ENCODE results near the gene CALCR. TPM values are rescaled to one million over a fixed set of nuclear protein-coding genes. Genes with fewer than 3 reads are reported as not detected.
"Not testable (repeated sequence)": the region's sequence is repeated elsewhere in the genome, so short reads cannot be mapped to it uniquely, and the experiment has no call there.

Gene CALCR
- total RNA-seq: not detected

DNA sequence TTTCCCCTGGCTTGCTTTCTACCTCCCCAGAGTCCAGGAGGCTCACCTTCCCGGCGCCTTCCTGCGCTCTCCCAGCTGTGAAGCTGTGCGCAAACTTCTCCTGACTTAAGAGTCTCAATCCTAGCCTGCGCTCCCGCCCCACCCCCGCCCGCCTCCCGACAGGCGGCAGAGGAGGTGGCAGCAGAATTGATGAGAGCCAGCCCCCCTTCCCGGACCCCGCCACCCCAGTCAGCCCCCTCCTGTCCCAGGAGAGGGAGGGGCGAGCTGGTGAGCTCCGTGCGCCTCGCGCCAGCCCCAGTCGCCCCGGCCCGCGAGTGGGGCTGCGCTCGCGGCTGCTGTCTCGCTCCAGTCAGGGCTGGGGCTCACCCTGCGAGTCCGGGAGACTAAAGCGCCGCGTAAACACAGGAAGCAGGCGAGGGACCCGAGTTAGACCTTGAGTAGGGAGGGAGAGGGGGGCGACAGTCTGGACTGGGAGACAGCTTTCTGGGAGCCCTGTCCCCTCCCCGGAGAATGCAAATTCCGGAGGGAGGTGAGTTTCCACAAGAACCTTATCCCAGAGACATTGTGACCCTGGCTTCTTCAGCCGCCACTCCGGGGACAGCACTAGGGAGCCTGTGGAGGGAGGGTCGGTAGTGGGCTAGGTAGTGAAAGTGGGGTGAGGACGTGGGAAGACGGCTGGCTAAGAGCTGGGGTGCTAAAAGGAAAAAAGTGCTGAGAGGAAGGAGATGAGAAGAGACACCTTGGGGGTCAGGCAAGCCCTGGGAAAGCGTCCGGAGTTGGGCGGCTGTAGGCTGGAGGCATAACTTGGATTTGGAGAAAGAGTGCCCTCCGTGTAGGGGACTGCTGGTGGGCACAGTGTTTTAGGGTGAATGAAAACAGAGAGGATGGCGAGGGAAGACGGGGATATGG is at the start of gene CALCR:
Gene CALCR, minus strand, starts transcription at position 79 of the 909 bp plus-strand sequence. CDS start 87,743 bp downstream, outside the sequence.
- Mint-ChIP-seq H3K4me1 (ENCODE audit: low read depth) (no peaks in the 10 kb centered on the region), H3K9me3 (no peaks in the 10 kb centered on the region), H3K27me3 (ENCODE audit: low read depth) (peaks cover 31% of the 10 kb centered on the region), H3K36me3 (ENCODE audit: insufficient read depth) (no peaks in the 10 kb centered on the region), H3K4me3 (no peak within 1 kb of the TSS)
- DNase-seq: no peak
- ATAC-seq: peak in 1 of 2 donors; percentile 30

DNA sequence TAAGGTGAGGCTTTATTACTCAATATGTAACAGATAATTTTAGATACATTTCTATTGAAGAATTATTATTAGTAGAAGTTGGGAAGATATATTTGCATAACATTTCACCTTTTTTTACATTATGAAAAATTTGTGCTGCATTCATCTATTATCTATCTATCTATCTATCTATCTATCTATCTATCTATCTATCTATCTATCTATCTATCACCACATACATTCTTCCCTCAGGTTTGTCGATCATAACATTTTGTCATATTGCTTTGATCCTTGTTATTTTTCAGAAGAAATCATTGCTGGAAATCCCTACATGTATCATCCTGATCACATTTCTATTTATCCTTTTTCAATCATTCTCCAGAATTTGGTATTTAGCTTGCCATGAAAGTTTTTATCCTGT is 49.3 kb upstream of the CALCR start:
- no peaks in the 10 kb centered on the region for H3K36me3 Mint-ChIP-seq (ENCODE audit: insufficient read depth)
- no peak overlapping the region for H3K4me3 Mint-ChIP-seq
- H3K4me1 Mint-ChIP-seq (ENCODE audit: low read depth): no peaks in the 10 kb centered on the region
- no peaks in the 10 kb centered on the region for H3K27me3 Mint-ChIP-seq (ENCODE audit: low read depth)
- DNase-seq (no peak), ATAC-seq (no peak)
- H3K9me3 Mint-ChIP-seq: no peaks in the 10 kb centered on the region

DNA sequence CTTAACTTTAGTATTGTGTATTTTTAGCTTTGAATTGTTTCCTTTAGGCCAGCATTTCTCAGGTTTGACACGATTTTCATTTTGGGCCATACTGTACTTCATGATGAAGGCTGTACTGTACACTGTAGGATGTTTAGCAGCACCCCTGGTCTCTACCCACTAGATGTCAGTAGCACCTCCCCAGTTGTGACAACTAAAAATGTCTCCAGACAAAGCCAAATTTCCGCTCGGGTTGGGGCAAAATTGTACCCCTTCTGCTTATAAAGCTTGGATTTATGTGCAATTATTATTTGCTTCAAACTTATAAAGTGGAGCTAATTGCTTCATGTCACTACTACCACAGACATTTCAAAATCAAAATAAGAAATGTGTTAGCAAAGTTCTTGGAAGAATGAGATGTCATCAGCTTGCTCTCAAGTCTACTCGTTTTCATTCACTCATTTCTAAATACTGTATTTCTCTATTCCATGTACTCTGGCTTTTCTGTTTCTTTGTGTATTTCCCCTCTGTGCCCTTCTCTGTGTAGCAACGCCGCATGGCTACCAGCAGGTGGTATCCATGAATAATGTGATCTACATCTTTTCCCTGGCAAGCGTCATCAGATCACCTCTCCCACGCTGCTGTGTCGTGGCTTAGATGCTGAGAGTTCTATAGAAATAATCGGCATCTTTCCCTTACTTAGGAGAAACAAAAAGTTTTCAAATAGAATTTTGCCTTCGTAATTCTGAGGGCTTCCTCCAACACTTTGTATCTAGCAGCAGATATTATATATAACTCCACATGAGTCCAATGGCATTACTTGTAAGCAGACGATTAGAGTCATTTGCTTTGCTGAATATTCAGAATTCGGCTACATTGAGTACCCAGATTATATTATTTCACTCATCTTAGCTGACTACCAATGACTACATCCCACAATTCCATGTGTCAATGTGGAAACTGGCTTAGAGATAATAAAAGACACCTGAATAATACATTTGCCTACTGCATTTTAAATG is 47.8 kb upstream of the CALCR start:
- Mint-ChIP-seq H3K4me1 (ENCODE audit: low read depth) (no peaks in the 10 kb centered on the region), H3K36me3 (ENCODE audit: insufficient read depth) (no peaks in the 10 kb centered on the region), H3K4me3 (no peak overlapping the region), H3K27me3 (ENCODE audit: low read depth) (no peaks in the 10 kb centered on the region), H3K9me3 (no peaks in the 10 kb centered on the region)
- no peak for ATAC-seq
- DNase-seq: no peak

DNA sequence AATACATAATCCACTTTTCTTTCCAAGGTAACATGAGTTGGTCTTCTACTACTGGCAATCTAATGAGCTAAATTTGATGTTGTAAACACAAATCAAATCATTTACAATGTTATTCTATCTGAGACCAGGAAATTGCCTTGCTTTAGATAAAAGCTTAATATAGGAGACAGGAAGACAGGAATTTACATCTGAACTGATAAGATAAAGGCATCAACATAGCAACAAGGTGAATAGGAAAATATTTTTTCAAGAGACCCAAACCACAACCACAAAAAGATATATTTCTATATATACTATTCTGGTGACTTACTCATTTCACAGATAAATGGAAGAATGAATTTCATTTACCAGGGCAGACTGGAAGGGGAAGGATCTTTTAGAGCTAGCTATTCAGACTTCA is 46.3 kb upstream of the CALCR start:
- no peaks in the 10 kb centered on the region for H3K9me3 Mint-ChIP-seq

DNA sequence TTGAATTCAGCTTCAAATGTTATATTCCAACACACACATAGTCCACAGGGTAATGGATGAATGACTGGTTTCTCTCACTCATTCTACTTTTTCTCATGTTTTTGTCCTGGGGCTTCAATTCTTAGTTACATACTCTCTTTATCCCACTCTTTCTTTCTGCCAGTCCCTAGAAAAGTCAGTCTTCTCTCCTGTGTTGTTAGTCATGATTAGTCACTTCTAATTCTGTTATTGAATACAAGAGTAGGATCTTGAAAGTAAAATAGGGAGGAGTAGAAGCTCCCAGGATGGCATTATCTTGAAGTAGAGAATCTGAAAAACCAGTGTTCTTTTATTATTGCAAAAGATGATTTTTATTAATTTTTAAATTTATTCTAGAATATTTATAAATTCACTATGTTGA is 45.5 kb upstream of the CALCR start:
- Mint-ChIP-seq H3K4me1 (ENCODE audit: low read depth) (no peaks in the 10 kb centered on the region), H3K9me3 (no peaks in the 10 kb centered on the region), H3K27me3 (ENCODE audit: low read depth) (no peaks in the 10 kb centered on the region), H3K4me3 (no peak overlapping the region), H3K36me3 (ENCODE audit: insufficient read depth) (no peaks in the 10 kb centered on the region)
- DNase-seq (no peak), ATAC-seq (no peak)

More for the DNA sequence above, 46.3 kb upstream of the CALCR start:
- no peak overlapping the region for H3K4me3 Mint-ChIP-seq
- DNase-seq: no peak
- no peaks in the 10 kb centered on the region for H3K27me3 Mint-ChIP-seq (ENCODE audit: low read depth)
- ATAC-seq: no peak
- H3K36me3 Mint-ChIP-seq (ENCODE audit: insufficient read depth): no peaks in the 10 kb centered on the region
- H3K4me1 Mint-ChIP-seq (ENCODE audit: low read depth): no peaks in the 10 kb centered on the region

DNA sequence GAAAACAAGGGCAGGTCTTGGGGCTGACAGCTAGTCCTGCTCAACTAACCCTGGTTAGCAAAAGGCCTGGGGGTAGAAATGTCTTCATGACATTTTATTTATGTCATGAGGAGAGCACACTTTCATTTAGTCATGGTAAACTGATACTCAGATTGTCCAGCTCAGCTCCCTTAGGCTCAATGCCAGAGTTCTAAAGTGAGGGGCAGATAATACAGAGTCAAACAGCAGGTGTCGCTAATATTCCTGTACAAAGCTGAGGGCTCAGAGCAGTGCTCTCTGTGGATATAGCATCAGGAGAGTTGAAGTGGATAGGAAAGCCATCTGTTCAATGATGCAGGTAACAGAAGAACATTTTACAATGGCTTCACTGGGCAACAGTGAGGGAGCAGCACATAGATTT is 26.8 kb upstream of the CALCR start:
- Mint-ChIP-seq H3K27me3 (ENCODE audit: low read depth) (no peaks in the 10 kb centered on the region), H3K4me3 (no peak overlapping the region), H3K9me3 (no peaks in the 10 kb centered on the region), H3K36me3 (ENCODE audit: insufficient read depth) (no peaks in the 10 kb centered on the region), H3K4me1 (ENCODE audit: low read depth) (no peaks in the 10 kb centered on the region)
- ATAC-seq (no peak), DNase-seq (no peak)

DNA sequence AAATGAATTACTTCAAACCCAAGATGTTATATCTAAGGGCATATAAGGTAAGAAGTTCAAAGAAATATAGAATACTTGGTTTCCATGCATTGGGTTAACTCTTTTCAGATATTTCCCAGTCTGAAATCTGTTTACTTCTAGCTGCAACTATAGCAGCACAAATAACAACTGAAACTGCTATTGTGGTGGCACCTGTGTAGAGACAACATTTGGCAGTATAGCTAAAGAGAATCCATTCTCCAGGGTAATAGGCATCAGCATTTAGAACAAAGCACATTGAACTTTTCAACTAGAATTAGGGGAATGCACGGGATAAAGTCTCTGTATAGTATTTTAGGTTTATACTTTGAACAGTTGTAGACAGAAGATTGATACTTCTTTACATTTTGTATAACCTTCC is 19.7 kb upstream of the CALCR start:
- H3K27me3 Mint-ChIP-seq (ENCODE audit: low read depth): peaks cover 2% of the 10 kb centered on the region
- H3K4me3 Mint-ChIP-seq: no peak overlapping the region
- H3K9me3 Mint-ChIP-seq: peaks cover 3% of the 10 kb centered on the region
- H3K4me1 Mint-ChIP-seq (ENCODE audit: low read depth): no peaks in the 10 kb centered on the region
- DNase-seq (no peak), ATAC-seq (no peak)
- H3K36me3 Mint-ChIP-seq (ENCODE audit: insufficient read depth): no peaks in the 10 kb centered on the region

DNA sequence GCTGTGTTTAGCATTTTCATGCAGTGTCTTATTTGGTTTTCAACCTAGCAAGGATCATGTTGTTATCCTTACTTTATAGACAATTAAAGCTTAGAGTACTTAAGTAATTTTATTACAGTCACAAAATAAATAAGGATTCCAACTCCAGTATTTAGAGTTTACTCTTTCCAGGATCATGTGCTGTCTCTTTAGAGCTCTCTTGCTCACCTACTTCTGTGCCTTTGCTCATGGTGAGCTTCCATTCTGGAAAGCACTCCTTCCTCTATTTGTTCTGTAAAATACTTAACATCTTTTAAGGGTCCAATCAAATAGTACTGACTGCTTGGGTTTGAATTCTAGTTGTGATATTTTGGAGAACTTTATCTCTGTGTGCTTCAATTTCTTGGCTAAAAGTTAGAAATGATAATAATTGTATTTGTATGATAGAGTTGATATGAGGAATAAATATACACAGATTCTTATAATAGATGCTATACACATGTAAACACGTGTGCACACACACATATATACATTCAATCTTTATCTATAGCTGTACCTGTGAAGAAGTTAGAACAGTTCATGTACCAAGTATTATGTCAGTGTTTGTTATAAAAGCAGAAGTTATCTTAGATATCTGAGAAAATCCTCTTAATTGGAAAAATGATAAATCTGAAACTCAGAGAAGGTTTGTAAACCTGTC is 18.2 kb upstream of the CALCR start:
- no peak for ATAC-seq
- Mint-ChIP-seq H3K36me3 (ENCODE audit: insufficient read depth) (no peaks in the 10 kb centered on the region), H3K9me3 (peaks cover 3% of the 10 kb centered on the region), H3K27me3 (ENCODE audit: low read depth) (peaks cover 2% of the 10 kb centered on the region), H3K4me1 (ENCODE audit: low read depth) (no peaks in the 10 kb centered on the region), H3K4me3 (no peak overlapping the region)
- DNase-seq: no peak

DNA sequence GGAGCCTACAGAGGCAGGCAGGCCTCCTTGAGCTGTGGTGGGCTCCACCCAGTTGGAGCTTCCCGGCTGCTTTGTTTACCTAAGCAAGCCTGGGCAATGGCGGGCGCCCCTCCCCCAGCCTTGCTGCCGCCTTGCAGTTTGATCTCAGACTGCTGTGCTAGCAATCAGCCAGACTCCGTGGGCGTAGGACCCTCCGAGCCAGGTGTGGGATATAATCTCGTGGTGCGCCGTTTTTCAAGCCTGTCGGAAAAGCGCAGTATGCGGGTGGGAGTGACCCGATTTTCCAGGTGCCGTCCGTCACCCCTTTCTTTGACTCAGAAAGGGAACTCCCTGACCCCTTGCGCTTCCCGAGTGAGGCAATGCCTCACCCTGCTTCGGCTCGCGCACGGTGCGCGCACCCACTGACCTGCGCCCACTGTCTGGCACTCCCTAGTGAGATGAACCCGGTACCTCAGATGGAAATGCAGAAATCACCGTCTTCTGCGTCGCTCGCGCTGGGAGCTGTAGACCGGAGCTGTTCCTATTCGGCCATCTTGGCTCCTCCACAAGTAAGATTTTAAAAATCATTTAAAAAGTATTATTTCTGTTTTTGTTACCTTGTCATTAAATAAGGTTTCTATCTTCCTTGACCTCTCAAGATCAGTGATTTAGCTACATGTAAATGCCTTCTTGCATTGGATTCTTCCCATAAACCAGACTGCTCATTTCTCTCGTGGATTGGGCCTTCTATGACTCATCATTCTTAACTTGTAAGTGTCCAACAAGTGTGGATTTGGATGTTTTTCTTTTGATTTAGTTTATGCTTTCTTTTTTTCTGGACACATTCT is 16.9 kb upstream of the CALCR start:
- H3K4me1 Mint-ChIP-seq (ENCODE audit: low read depth); H3K4me3 Mint-ChIP-seq; H3K36me3 Mint-ChIP-seq (ENCODE audit: insufficient read depth); DNase-seq; H3K9me3 Mint-ChIP-seq; ATAC-seq; H3K27me3 Mint-ChIP-seq (ENCODE audit: low read depth): not testable (repeated sequence)

DNA sequence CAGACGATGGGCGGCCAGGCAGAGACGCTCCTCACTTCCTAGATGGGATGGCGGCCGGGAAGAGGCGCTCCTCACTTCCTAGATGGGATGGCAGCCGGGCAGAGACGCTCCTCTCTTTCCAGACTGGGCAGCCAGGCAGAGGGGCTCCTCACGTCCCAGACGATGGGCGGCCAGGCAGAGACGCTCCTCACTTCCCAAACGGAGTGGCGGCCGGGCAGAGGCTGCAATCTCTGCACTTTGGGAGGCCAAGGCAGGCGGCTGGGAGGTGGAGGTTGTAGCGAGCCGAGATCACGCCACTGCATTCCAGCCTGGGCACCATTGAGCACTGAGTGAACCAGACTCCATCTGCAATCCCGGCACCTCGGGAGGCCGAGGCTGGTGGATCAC is 11.9 kb upstream of the CALCR start:
- not testable (repeated sequence) for ATAC-seq; H3K4me1 Mint-ChIP-seq (ENCODE audit: low read depth); H3K27me3 Mint-ChIP-seq (ENCODE audit: low read depth); DNase-seq; H3K4me3 Mint-ChIP-seq; H3K36me3 Mint-ChIP-seq (ENCODE audit: insufficient read depth); H3K9me3 Mint-ChIP-seq

DNA sequence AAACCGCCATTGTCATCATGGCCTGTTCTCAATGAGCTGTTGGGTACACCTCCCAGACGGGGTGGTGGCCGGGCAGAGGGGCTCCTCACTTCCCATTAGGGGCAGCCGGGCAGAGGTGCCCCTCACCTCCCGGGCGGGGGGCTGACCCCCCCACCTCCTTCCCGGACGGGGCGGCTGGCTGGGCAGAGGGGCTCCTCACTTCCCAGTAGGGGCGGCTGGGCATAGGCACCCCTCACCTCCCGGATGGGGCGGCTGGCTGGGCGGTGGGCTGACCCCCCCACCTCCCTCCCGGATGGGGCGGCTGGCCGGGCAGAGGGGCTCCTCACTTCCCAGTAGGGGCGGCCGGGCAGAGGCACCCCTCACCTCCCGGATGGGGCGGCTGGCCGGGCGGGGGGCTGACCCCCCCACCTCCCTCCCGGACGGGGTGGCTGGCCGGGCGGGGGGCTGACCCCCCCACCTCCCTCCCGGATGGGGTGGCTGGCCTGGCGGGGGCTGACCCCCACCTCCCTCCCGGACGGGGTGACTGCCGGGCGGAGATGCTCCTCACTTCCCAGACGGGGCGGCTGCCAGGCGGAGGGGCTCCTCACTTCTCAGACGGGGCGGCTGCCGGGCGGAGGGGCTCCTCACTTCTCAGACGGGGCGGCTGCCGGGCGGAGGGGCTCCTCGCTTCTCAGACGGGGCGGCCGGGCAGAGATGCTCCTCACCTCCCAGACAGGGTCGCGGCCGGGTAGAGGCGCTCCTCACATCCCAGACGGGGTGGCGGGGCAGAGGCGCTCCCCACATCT is 11.4 kb upstream of the CALCR start:
- H3K36me3 Mint-ChIP-seq (ENCODE audit: insufficient read depth); DNase-seq; H3K4me1 Mint-ChIP-seq (ENCODE audit: low read depth); H3K27me3 Mint-ChIP-seq (ENCODE audit: low read depth); ATAC-seq; H3K9me3 Mint-ChIP-seq; H3K4me3 Mint-ChIP-seq: not testable (repeated sequence)

DNA sequence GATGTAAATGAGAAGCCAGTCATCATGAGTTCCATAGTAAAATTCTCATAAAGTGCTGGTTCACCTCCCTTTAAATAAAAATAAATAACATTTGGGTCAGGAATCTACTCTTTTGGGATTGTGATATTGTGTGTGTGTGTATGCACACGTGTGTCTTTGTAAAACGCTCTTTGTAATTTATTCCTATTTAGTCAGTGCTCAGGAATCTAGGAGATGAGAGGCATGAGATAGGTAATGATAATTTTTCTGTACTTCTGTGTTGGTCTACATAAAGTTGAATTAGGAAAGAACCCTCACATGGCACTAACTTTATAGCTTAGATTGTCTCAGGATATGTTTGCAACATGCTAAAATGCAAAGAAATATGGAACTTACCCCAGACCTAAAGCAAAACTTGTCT is 4.9 kb upstream of the CALCR start:
- Mint-ChIP-seq H3K4me1 (ENCODE audit: low read depth) (no peaks in the 10 kb centered on the region), H3K36me3 (ENCODE audit: insufficient read depth) (no peaks in the 10 kb centered on the region), H3K27me3 (ENCODE audit: low read depth) (peaks cover 26% of the 10 kb centered on the region), H3K4me3 (no peak overlapping the region), H3K9me3 (no peaks in the 10 kb centered on the region)
- DNase-seq (no peak), ATAC-seq (no peak)

DNA sequence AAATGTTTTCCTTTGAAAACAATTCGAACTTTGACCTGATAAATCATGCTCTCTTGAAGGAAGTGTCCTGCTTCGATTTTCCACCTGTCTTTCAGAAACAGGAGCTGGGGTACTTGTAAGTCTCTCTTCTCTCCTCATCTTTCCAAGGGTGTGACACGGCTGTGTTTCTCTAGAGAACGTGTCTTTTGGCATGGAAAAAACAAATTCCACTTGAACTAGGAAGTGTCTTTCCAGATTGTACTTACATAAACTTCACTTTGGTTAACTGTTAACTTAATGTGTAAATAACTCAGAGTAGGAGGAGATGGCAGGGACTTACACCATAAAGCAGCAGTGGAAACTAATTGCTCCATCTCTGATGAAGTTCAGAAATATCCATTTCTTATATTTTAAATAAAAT is 4.2 kb upstream of the CALCR start:
- Mint-ChIP-seq H3K36me3 (ENCODE audit: insufficient read depth) (no peaks in the 10 kb centered on the region), H3K4me3 (no peak overlapping the region), H3K27me3 (ENCODE audit: low read depth) (peaks cover 29% of the 10 kb centered on the region), H3K9me3 (no peaks in the 10 kb centered on the region), H3K4me1 (ENCODE audit: low read depth) (no peaks in the 10 kb centered on the region)
- ATAC-seq (no peak), DNase-seq (no peak)

Data from activated T-cell treated with anti-CD3 and anti-CD28 coated beads, Interleukin-2, amount 50 U/mL, for 4 hours (primary cell).